Liver (tissue), 9 donors: ENCODE measurements around the gene ZNF813. TPM values are rescaled to one million over a fixed set of nuclear protein-coding genes. Genes with fewer than 3 reads are reported as not detected.

ENCODE experiments used
- DNase-seq: peaks from one replicate; pipeline ENCODE4 v3.0.0-alpha.2; 2017; ENCODE audit warnings: low spot score
- H3K27ac ChIP-seq, 2 donors: one replicate each; pipeline ENCODE4 v1.7.0; 2013; ENCODE audit warnings: inconsistent platforms in 2 of 2, low read length in 2 of 2, control low read depth in 1 of 2, low read depth in 1 of 2, mild to moderate bottlenecking in 1 of 2
- H3K27me3 ChIP-seq, 4 donors: one replicate each; pipeline versions ENCODE4 v1.6.1 to v1.7.0; 2013; ENCODE audit warnings: low read length in 3 of 4, inconsistent platforms in 1 of 4, mild to moderate bottlenecking in 1 of 4, moderate library complexity in 1 of 4; ENCODE audit not compliant: control insufficient read depth in 4 of 4, insufficient read depth in 4 of 4
- H3K36me3 ChIP-seq, 4 donors: one replicate each; pipeline versions ENCODE4 v1.6.1 to v1.7.0; 2013; ENCODE audit warnings: low read length in 3 of 4, mild to moderate bottlenecking in 3 of 4, low read depth in 1 of 4, moderate library complexity in 1 of 4; ENCODE audit not compliant: control insufficient read depth in 4 of 4, insufficient read depth in 3 of 4
- H3K4me1 ChIP-seq, 4 donors: one replicate each; pipeline versions ENCODE4 v1.6.1 to v1.7.0; 2013; ENCODE audit warnings: low read length in 3 of 4, mild to moderate bottlenecking in 3 of 4, moderate library complexity in 1 of 4; ENCODE audit not compliant: control insufficient read depth in 4 of 4, insufficient read depth in 4 of 4
- H3K4me3 ChIP-seq, 3 donors: one replicate each; pipeline versions ENCODE4 v1.6.1 to v1.7.0; 2013; ENCODE audit warnings: low read length in 3 of 3, control low read depth in 1 of 3, low read depth in 1 of 3, mild to moderate bottlenecking in 1 of 3
- H3K9ac ChIP-seq, 2 donors: one replicate each; pipeline ENCODE4 v1.7.0; 2013; ENCODE audit warnings: low read length in 2 of 2, mild to moderate bottlenecking in 2 of 2, moderate library complexity in 2 of 2, control low read depth in 1 of 2, low read depth in 1 of 2
- H3K9me3 ChIP-seq, 4 donors: one replicate each; pipeline versions ENCODE4 v1.6.1 to v1.7.0; 2013; ENCODE audit warnings: low read length in 3 of 4; ENCODE audit not compliant: control insufficient read depth in 4 of 4
- EGR1 ChIP-seq, 2 donors: IDR thresholded peaks; 2 replicates each; pipeline ENCODE4 v1.6.1; 2016 to 2018; ENCODE audit warnings: antibody characterized with exemption in 2 of 2, low read depth in 2 of 2
- FOXA1 ChIP-seq: IDR thresholded peaks from 2 replicates; pipeline ENCODE4 v1.6.1; 2016; ENCODE audit warnings: antibody characterized with exemption
- FOXA2 ChIP-seq: IDR thresholded peaks from 2 replicates; pipeline ENCODE4 v1.6.1; 2016; ENCODE audit warnings: antibody characterized with exemption
- GABPA ChIP-seq, 2 donors: IDR thresholded peaks in 1 of 2; conservative IDR thresholded peaks in 1 of 2; 2 replicates each; pipeline ENCODE4 v1.6.1; 2016; ENCODE audit warnings: antibody characterized with exemption in 2 of 2, mild to moderate bottlenecking in 1 of 2, moderate library complexity in 1 of 2
- HNF4G ChIP-seq: IDR thresholded peaks from 2 replicates; pipeline ENCODE4 v1.6.1; 2016; ENCODE audit warnings: antibody characterized with exemption
- MAX ChIP-seq: IDR thresholded peaks from 2 replicates; pipeline ENCODE4 v1.6.1; 2016; ENCODE audit warnings: antibody characterized with exemption
- NR2F2 ChIP-seq: IDR thresholded peaks from 2 replicates; pipeline ENCODE4 v1.6.1; 2016; ENCODE audit warnings: antibody characterized with exemption
- RAD21 ChIP-seq, 2 donors: IDR thresholded peaks; 2 replicates each; pipeline ENCODE4 v1.6.1; 2016; ENCODE audit warnings: antibody characterized with exemption in 2 of 2, mild to moderate bottlenecking in 2 of 2
- REST ChIP-seq: IDR thresholded peaks from 2 replicates; pipeline ENCODE4 v1.6.1; 2016; ENCODE audit warnings: antibody characterized with exemption, mild to moderate bottlenecking
- RXRA ChIP-seq, 2 donors: IDR thresholded peaks; 2 replicates each; pipeline ENCODE4 v1.6.1; 2017 to 2018; ENCODE audit warnings: antibody characterized with exemption in 2 of 2, mild to moderate bottlenecking in 1 of 2
- SP1 ChIP-seq: IDR thresholded peaks from 2 replicates; pipeline ENCODE4 v1.6.1; 2018; ENCODE audit warnings: antibody characterized with exemption, mild to moderate bottlenecking
- TAF1 ChIP-seq: conservative IDR thresholded peaks from 2 replicates; pipeline ENCODE4 v1.6.1; 2016; ENCODE audit warnings: antibody characterized with exemption, mild to moderate bottlenecking
- YY1 ChIP-seq: IDR thresholded peaks from 2 replicates; pipeline ENCODE4 v1.6.1; 2016; ENCODE audit warnings: antibody characterized with exemption, mild to moderate bottlenecking
- ZBTB33 ChIP-seq: IDR thresholded peaks from 2 replicates; pipeline ENCODE4 v1.6.1; 2016; ENCODE audit warnings: antibody characterized with exemption
- WGBS: extraction: QIAGEN DNeasy Blood & Tissue Kit; methylation state at CpG from one replicate; pipeline ENCODE4 v1.1.7; 2013; 5-methylcytosine and 5-hydroxymethylcytosine counted together
- polyA plus RNA-seq, 2 donors: library from polyadenylated mRNA; stranded (reverse) in 1 of 2; unstranded in 1 of 2; fragments of 200-250 nt in 1 of 2; fragments of >200 nt in 1 of 2; fragmentation: Nextera tagmentation in 1 of 2; extraction: Ambion mirVana in 1 of 2; gene quantifications; one replicate each; pipeline versions ENCODE4 v1.2.1 to v1.2.3, GENCODE V29; 2013 to 2015
- total RNA-seq, 2 donors: library from RNA; depleted of rRNA; stranded (reverse); fragments of >200 nt; gene quantifications; one replicate each; pipeline ENCODE4 v1.2.3, GENCODE V29; 2014
- donor health status: healthy.
- donor health status: healthy.
- donor health status: healthy.
- donor health status: healthy.
- donor health status: healthy.

The ZNF813 gene
- total and polyA plus RNA-seq, 4 donors, result 0.35 to 4.1 (median 1.2) TPM

- Histone ChIP-seq H3K4me1 (no peaks in the 10 kb centered on the region), H3K9me3 (peaks cover 3 to 21% (median 12%) of the 10 kb centered on the region in 4 donors), H3K9ac (no peak overlapping the region), H3K36me3 (no peaks in the 10 kb centered on the region), H3K4me3 (peak overlapping the region in 1 of 3 donors; percentile 23), H3K27me3 (peaks cover 0 to 5% (median 0%) of the 10 kb centered on the region in 4 donors), H3K27ac (no peak overlapping the region)
- no peak for TF ChIP-seq RXRA (IDR thresholded peaks at IDR 0.05)
- TF ChIP-seq SP1, result no peak
- TF ChIP-seq RAD21 (IDR thresholded peaks at IDR 0.05), result no peak
- TF ChIP-seq EGR1 (IDR thresholded peaks at IDR 0.05; ENCODE audit: low read depth in 2 of 2), result no peak
- TF ChIP-seq FOXA2, result no peak
- 68% methylated on average over 5 of the region's 5 CpGs for WGBS
- DNase-seq, result no peak
These were observed 42.3 kb downstream of the ZNF813 start for GRCh38 chr19:53509845-53510244.

GRCh38 chr19:53511357-53511756 lies 43.8 kb downstream of the ZNF813 start:
- Histone ChIP-seq H3K4me3 (no peak overlapping the region), H3K27ac (no peak overlapping the region), H3K27me3 (peaks cover 0 to 5% (median 0%) of the 10 kb centered on the region in 4 donors), H3K4me1 (no peaks in the 10 kb centered on the region), H3K9ac (no peak overlapping the region), H3K9me3 (peaks cover 3 to 21% (median 13%) of the 10 kb centered on the region in 4 donors), H3K36me3 (no peaks in the 10 kb centered on the region)
- WGBS, result 97% methylated on average over 2 of the region's 2 CpGs
- no peak for DNase-seq
- TF ChIP-seq NR2F2, result no peak
- TF ChIP-seq MAX, result no peak
- no peak for TF ChIP-seq YY1
- TF ChIP-seq ZBTB33, result no peak
- TF ChIP-seq FOXA1, result no peak
- no peak for TF ChIP-seq FOXA2
- no peak for TF ChIP-seq HNF4G
- no peak for TF ChIP-seq RAD21 (IDR thresholded peaks at IDR 0.05)
- no peak for TF ChIP-seq GABPA (IDR thresholded peaks at IDR 0.05 in 1 of 2, conservative IDR thresholded peaks at IDR 0.05 in 1 of 2)
- TF ChIP-seq TAF1, result no peak
- no peak for TF ChIP-seq EGR1 (IDR thresholded peaks at IDR 0.05; ENCODE audit: low read depth in 2 of 2)
- TF ChIP-seq RXRA (IDR thresholded peaks at IDR 0.05), result no peak
- no peak for TF ChIP-seq REST
